H9 (cell line): ENCODE data around the gene GRM5. TPM values are rescaled to one million over a fixed set of nuclear protein-coding genes. Genes with fewer than 3 reads are reported as not detected.

Experiments
- DNase-seq: peaks from one replicate; pipeline ENCODE4 v3.0.0-alpha.2; 2017
- H2AFZ ChIP-seq: one replicate; pipeline ENCODE4 v1.6.1; 2013; ENCODE audit warnings: mild to moderate bottlenecking, low read length, control low read depth, moderate library complexity
- H2AK5ac ChIP-seq: 2 replicates; pipeline ENCODE4 v1.6.1; 2013; ENCODE audit warnings: low read length, control low read depth, mixed read lengths; ENCODE audit not compliant: insufficient read length
- H2BK120ac ChIP-seq: one replicate; pipeline ENCODE4 v1.6.1; 2013; ENCODE audit warnings: low read depth, mild to moderate bottlenecking, low read length, control low read depth, inconsistent platforms; ENCODE audit not compliant: poor library complexity, severe bottlenecking
- H2BK12ac ChIP-seq: 2 replicates; pipeline ENCODE4 v1.6.1; 2013; ENCODE audit warnings: low read length, control low read depth, mixed read lengths, low read depth; ENCODE audit not compliant: insufficient read length
- H2BK15ac ChIP-seq: 2 replicates; pipeline ENCODE4 v1.6.1; 2013; ENCODE audit warnings: low read depth, low read length, control low read depth
- H2BK20ac ChIP-seq: one replicate; pipeline ENCODE4 v1.6.1; 2013; ENCODE audit warnings: low read depth, mild to moderate bottlenecking, low read length, control low read depth, inconsistent platforms; ENCODE audit not compliant: poor library complexity, severe bottlenecking
- H2BK5ac ChIP-seq: 2 replicates; pipeline ENCODE4 v1.6.1; 2013; ENCODE audit warnings: low read length, control low read depth, mixed read lengths; ENCODE audit not compliant: insufficient read length
- H3K14ac ChIP-seq: 2 replicates; pipeline ENCODE4 v1.6.1; 2013; ENCODE audit warnings: low read length, control low read depth; ENCODE audit not compliant: insufficient read depth
- H3K18ac ChIP-seq: 2 replicates; pipeline ENCODE4 v1.6.1; 2013; ENCODE audit warnings: low read depth, mild to moderate bottlenecking, mixed read lengths, low read length, control low read depth; ENCODE audit not compliant: insufficient read length
- H3K23ac ChIP-seq: 2 replicates; pipeline ENCODE4 v1.6.1; 2013; ENCODE audit warnings: low read length, control low read depth, mixed read lengths, low read depth; ENCODE audit not compliant: insufficient read length
- H3K23me2 ChIP-seq: 2 replicates; pipeline ENCODE4 v1.6.1; 2013; ENCODE audit warnings: low read depth, mild to moderate bottlenecking, mixed read lengths, low read length, control low read depth; ENCODE audit not compliant: insufficient read length, poor library complexity, severe bottlenecking
- H3K27ac ChIP-seq: 2 replicates; pipeline ENCODE4 v1.5.1; 2013; ENCODE audit warnings: low read length, control low read depth, mixed read lengths, low read depth; ENCODE audit not compliant: insufficient read length
- H3K27me3 ChIP-seq: 2 replicates; pipeline ENCODE4 v1.6.1; 2013; ENCODE audit warnings: low read length, control low read depth, inconsistent platforms; ENCODE audit not compliant: insufficient read depth
- H3K4ac ChIP-seq: 2 replicates; pipeline ENCODE4 v1.6.1; 2013; ENCODE audit warnings: low read depth, mild to moderate bottlenecking, control low read depth, inconsistent platforms, low read length, moderate library complexity
- H3K4me1 ChIP-seq: 2 replicates; pipeline ENCODE4 v1.6.1; 2013; ENCODE audit warnings: low read length, control low read depth, inconsistent platforms; ENCODE audit not compliant: insufficient read depth
- H3K4me2 ChIP-seq: 2 replicates; pipeline ENCODE4 v1.6.1; 2013; ENCODE audit warnings: low read length, control low read depth, mixed read lengths; ENCODE audit not compliant: insufficient read length, insufficient read depth
- H3K56ac ChIP-seq: 2 replicates; pipeline ENCODE4 v1.6.1; 2013; ENCODE audit warnings: low read depth, mild to moderate bottlenecking, mixed read lengths, low read length, control low read depth; ENCODE audit not compliant: insufficient read length
- H3K79me1 ChIP-seq: 2 replicates; pipeline ENCODE4 v1.6.1; 2013; ENCODE audit warnings: low read depth, mild to moderate bottlenecking, moderate library complexity, low read length, control low read depth, inconsistent platforms; ENCODE audit not compliant: insufficient read depth, poor library complexity, severe bottlenecking
- H3K79me2 ChIP-seq: 2 replicates; pipeline ENCODE4 v1.6.1; 2013; ENCODE audit warnings: low read length, control low read depth, inconsistent platforms; ENCODE audit not compliant: insufficient read depth
- H3K9ac ChIP-seq: 2 replicates; pipeline ENCODE4 v1.6.1; 2013; ENCODE audit warnings: low read length, control low read depth, mixed read lengths; ENCODE audit not compliant: insufficient read length; ENCODE audit errors: extremely low read depth
- H3K9me3 ChIP-seq: one replicate; pipeline ENCODE4 v1.6.1; 2013; ENCODE audit warnings: low read depth, low read length, inconsistent platforms; ENCODE audit not compliant: control insufficient read depth
- H3T11ph ChIP-seq: one replicate; pipeline ENCODE4 v1.6.1; 2013; ENCODE audit warnings: mild to moderate bottlenecking, low read length, control low read depth, inconsistent platforms
- H4K20me1 ChIP-seq: one replicate; pipeline ENCODE4 v1.6.1; 2013; ENCODE audit not compliant: control insufficient read depth, insufficient read length, insufficient read depth
- H4K5ac ChIP-seq: 2 replicates; pipeline ENCODE4 v1.6.1; 2013; ENCODE audit warnings: low read depth, mild to moderate bottlenecking, mixed read lengths, low read length, control low read depth; ENCODE audit not compliant: insufficient read length
- H4K8ac ChIP-seq: replicated peaks from 2 replicates; pipeline ENCODE4 v1.6.1; 2013; ENCODE audit warnings: low read length, control low read depth, mixed read lengths, low read depth; ENCODE audit not compliant: insufficient read length
- H4K91ac ChIP-seq: 2 replicates; pipeline ENCODE4 v1.6.1; 2013; ENCODE audit warnings: low read depth, mild to moderate bottlenecking, moderate library complexity, mixed read lengths, low read length, control low read depth; ENCODE audit not compliant: insufficient read length
- H3K27ac Mint-ChIP-seq, 3 experiments: 2 replicates in 2 of 3; 3 replicates in 1 of 3; pipeline ENCODE4 v1.8.0; 2020 to 2021; ENCODE audit warnings: mixed read lengths in 3 of 3, mild to moderate bottlenecking in 1 of 3, moderate library complexity in 1 of 3
- H3K27me3 Mint-ChIP-seq: 2 replicates; pipeline ENCODE4 v1.8.0; 2021; ENCODE audit warnings: low read depth, mild to moderate bottlenecking, moderate library complexity, mixed read lengths
- H3K36me3 Mint-ChIP-seq, 3 experiments: 2 replicates in 2 of 3; 3 replicates in 1 of 3; pipeline ENCODE4 v1.8.0; 2020 to 2021; ENCODE audit warnings: low read depth in 3 of 3, mixed read lengths in 3 of 3; ENCODE audit not compliant: insufficient read depth in 1 of 3
- H3K4me1 Mint-ChIP-seq, 2 experiments: 2 replicates each; pipeline ENCODE4 v1.8.0; 2020; ENCODE audit warnings: mixed read lengths in 2 of 2
- H3K4me3 Mint-ChIP-seq, 2 experiments: 2 replicates in 1 of 2; 3 replicates in 1 of 2; pipeline ENCODE4 v1.8.0; 2020 to 2021; ENCODE audit warnings: mild to moderate bottlenecking in 2 of 2, mixed read lengths in 2 of 2, moderate library complexity in 1 of 2
- H3K9me3 Mint-ChIP-seq, 2 experiments: 2 replicates in 1 of 2; 3 replicates in 1 of 2; pipeline ENCODE4 v1.8.0; 2020; ENCODE audit warnings: mild to moderate bottlenecking in 2 of 2, mixed read lengths in 2 of 2, moderate library complexity in 1 of 2
- WGBS: extraction: QIAGEN DNeasy Blood & Tissue Kit; methylation state at CpG from one replicate; pipeline ENCODE4 v1.1.7; 2013; ENCODE audit warnings: missing lambda C conversion rate, low lambda C conversion rate, mixed read lengths; ENCODE audit not compliant: insufficient read length; ENCODE audit errors: extremely low coverage; 5-methylcytosine and 5-hydroxymethylcytosine counted together
- total RNA-seq: library from RNA; stranded (reverse); gene quantifications from 2 replicates; pipeline ENCODE4 v1.2.1, GENCODE V29; 2021
- TF ChIP-seq, protein P1 (sequence below): fragments of 200-600 bp; sonication (generic); conservative IDR thresholded peaks from 3 replicates; pipeline ENCODE4 v1.8.0; 2021; ENCODE audit warnings: antibody characterized with exemption, mild to moderate bottlenecking

Gene GRM5
- total RNA-seq, 1 experiment from 2014 or later: not detected

DNA sequence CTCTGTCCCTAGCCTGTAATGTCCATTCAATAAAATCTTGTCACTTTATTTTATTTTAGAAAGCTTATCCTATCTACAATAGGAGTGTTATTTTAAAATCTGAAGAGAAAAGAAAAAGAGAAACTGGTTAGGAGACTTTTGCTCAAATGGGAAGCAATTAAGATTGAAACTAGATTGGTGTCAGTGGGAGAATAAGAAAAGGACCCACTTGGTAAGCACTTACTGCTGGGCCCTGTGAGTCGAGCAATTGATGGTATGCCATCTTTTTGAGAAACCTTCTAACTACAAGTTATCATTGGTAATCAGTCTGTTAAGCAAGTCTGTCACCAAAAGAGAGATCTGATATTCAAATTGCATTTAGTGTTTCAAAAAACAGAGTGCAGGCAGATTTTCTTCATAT lies 258.4 kb downstream of the GRM5 start:
- H3K23ac ChIP-seq: no peak overlapping the region
- H3K9ac ChIP-seq: no peak overlapping the region
- H2BK20ac ChIP-seq: no peak overlapping the region
- no peak overlapping the region for H3K18ac ChIP-seq
- no peak overlapping the region for H2BK15ac ChIP-seq
- no peaks in the 10 kb centered on the region for H3K4me1 ChIP-seq
- Mint-ChIP-seq H3K4me1 (peaks cover 4 to 10% of the 10 kb centered on the region in 2 experiments), H3K27ac (no peak overlapping the region), H3K27me3 (no peaks in the 10 kb centered on the region), H3K4me3 (no peak overlapping the region), H3K36me3 (no peaks in the 10 kb centered on the region), H3K9me3 (peaks cover 2% of the 10 kb centered on the region in 2 experiments; a peak in 1 of 5 replicates)
- TF ChIP-seq, protein P1, sequence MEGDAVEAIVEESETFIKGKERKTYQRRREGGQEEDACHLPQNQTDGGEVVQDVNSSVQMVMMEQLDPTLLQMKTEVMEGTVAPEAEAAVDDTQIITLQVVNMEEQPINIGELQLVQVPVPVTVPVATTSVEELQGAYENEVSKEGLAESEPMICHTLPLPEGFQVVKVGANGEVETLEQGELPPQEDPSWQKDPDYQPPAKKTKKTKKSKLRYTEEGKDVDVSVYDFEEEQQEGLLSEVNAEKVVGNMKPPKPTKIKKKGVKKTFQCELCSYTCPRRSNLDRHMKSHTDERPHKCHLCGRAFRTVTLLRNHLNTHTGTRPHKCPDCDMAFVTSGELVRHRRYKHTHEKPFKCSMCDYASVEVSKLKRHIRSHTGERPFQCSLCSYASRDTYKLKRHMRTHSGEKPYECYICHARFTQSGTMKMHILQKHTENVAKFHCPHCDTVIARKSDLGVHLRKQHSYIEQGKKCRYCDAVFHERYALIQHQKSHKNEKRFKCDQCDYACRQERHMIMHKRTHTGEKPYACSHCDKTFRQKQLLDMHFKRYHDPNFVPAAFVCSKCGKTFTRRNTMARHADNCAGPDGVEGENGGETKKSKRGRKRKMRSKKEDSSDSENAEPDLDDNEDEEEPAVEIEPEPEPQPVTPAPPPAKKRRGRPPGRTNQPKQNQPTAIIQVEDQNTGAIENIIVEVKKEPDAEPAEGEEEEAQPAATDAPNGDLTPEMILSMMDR: no peak
- no peak overlapping the region for H4K91ac ChIP-seq
- H2AK5ac ChIP-seq: no peak overlapping the region
- no peak overlapping the region for H3K4me2 ChIP-seq
- H3T11ph ChIP-seq: no peak overlapping the region
- no peak overlapping the region for H4K5ac ChIP-seq
- no peaks in the 10 kb centered on the region for H3K23me2 ChIP-seq
- H2AFZ ChIP-seq: no peak overlapping the region
- no peaks in the 10 kb centered on the region for H3K27me3 ChIP-seq
- H2BK5ac ChIP-seq: no peak overlapping the region
- WGBS: no CpG with 5 or more reads among the region's 1 CpG
- H3K27ac ChIP-seq: no peak overlapping the region
- no peak overlapping the region for H3K4ac ChIP-seq
- no peak overlapping the region for H3K56ac ChIP-seq
- H2BK12ac ChIP-seq: no peak overlapping the region
- H3K14ac ChIP-seq: no peak overlapping the region
- no peak for DNase-seq
- H3K79me1 ChIP-seq: no peaks in the 10 kb centered on the region
- no peaks in the 10 kb centered on the region for H4K20me1 ChIP-seq
- H3K79me2 ChIP-seq: no peaks in the 10 kb centered on the region
- H4K8ac ChIP-seq: no peak overlapping the region
- no peak overlapping the region for H2BK120ac ChIP-seq
- H3K9me3 ChIP-seq: no peaks in the 10 kb centered on the region
